H9 (cell line): ENCODE results near the gene CAMK2G. TPM values are rescaled to one million over a fixed set of nuclear protein-coding genes. Genes with fewer than 3 reads are reported as not detected.

Experiments used
- DNase-seq: peaks from one replicate; pipeline ENCODE4 v3.0.0-alpha.2; 2017
- H2AFZ ChIP-seq: one replicate; pipeline ENCODE4 v1.6.1; 2013; ENCODE audit warnings: mild to moderate bottlenecking, low read length, control low read depth, moderate library complexity
- H2AK5ac ChIP-seq: 2 replicates; pipeline ENCODE4 v1.6.1; 2013; ENCODE audit warnings: low read length, control low read depth, mixed read lengths; ENCODE audit not compliant: insufficient read length
- H2BK120ac ChIP-seq: one replicate; pipeline ENCODE4 v1.6.1; 2013; ENCODE audit warnings: low read depth, mild to moderate bottlenecking, low read length, control low read depth, inconsistent platforms; ENCODE audit not compliant: poor library complexity, severe bottlenecking
- H2BK12ac ChIP-seq: 2 replicates; pipeline ENCODE4 v1.6.1; 2013; ENCODE audit warnings: low read length, control low read depth, mixed read lengths, low read depth; ENCODE audit not compliant: insufficient read length
- H2BK15ac ChIP-seq: 2 replicates; pipeline ENCODE4 v1.6.1; 2013; ENCODE audit warnings: low read depth, low read length, control low read depth
- H2BK20ac ChIP-seq: one replicate; pipeline ENCODE4 v1.6.1; 2013; ENCODE audit warnings: low read depth, mild to moderate bottlenecking, low read length, control low read depth, inconsistent platforms; ENCODE audit not compliant: poor library complexity, severe bottlenecking
- H2BK5ac ChIP-seq: 2 replicates; pipeline ENCODE4 v1.6.1; 2013; ENCODE audit warnings: low read length, control low read depth, mixed read lengths; ENCODE audit not compliant: insufficient read length
- H3K14ac ChIP-seq: 2 replicates; pipeline ENCODE4 v1.6.1; 2013; ENCODE audit warnings: low read length, control low read depth; ENCODE audit not compliant: insufficient read depth
- H3K18ac ChIP-seq: 2 replicates; pipeline ENCODE4 v1.6.1; 2013; ENCODE audit warnings: low read depth, mild to moderate bottlenecking, mixed read lengths, low read length, control low read depth; ENCODE audit not compliant: insufficient read length
- H3K23ac ChIP-seq: 2 replicates; pipeline ENCODE4 v1.6.1; 2013; ENCODE audit warnings: low read length, control low read depth, mixed read lengths, low read depth; ENCODE audit not compliant: insufficient read length
- H3K23me2 ChIP-seq: 2 replicates; pipeline ENCODE4 v1.6.1; 2013; ENCODE audit warnings: low read depth, mild to moderate bottlenecking, mixed read lengths, low read length, control low read depth; ENCODE audit not compliant: insufficient read length, poor library complexity, severe bottlenecking
- H3K27ac ChIP-seq: 2 replicates; pipeline ENCODE4 v1.5.1; 2013; ENCODE audit warnings: low read length, control low read depth, mixed read lengths, low read depth; ENCODE audit not compliant: insufficient read length
- H3K27me3 ChIP-seq: 2 replicates; pipeline ENCODE4 v1.6.1; 2013; ENCODE audit warnings: low read length, control low read depth, inconsistent platforms; ENCODE audit not compliant: insufficient read depth
- H3K4ac ChIP-seq: 2 replicates; pipeline ENCODE4 v1.6.1; 2013; ENCODE audit warnings: low read depth, mild to moderate bottlenecking, control low read depth, inconsistent platforms, low read length, moderate library complexity
- H3K4me1 ChIP-seq: 2 replicates; pipeline ENCODE4 v1.6.1; 2013; ENCODE audit warnings: low read length, control low read depth, inconsistent platforms; ENCODE audit not compliant: insufficient read depth
- H3K4me2 ChIP-seq: 2 replicates; pipeline ENCODE4 v1.6.1; 2013; ENCODE audit warnings: low read length, control low read depth, mixed read lengths; ENCODE audit not compliant: insufficient read length, insufficient read depth
- H3K56ac ChIP-seq: 2 replicates; pipeline ENCODE4 v1.6.1; 2013; ENCODE audit warnings: low read depth, mild to moderate bottlenecking, mixed read lengths, low read length, control low read depth; ENCODE audit not compliant: insufficient read length
- H3K79me1 ChIP-seq: 2 replicates; pipeline ENCODE4 v1.6.1; 2013; ENCODE audit warnings: low read depth, mild to moderate bottlenecking, moderate library complexity, low read length, control low read depth, inconsistent platforms; ENCODE audit not compliant: insufficient read depth, poor library complexity, severe bottlenecking
- H3K79me2 ChIP-seq: 2 replicates; pipeline ENCODE4 v1.6.1; 2013; ENCODE audit warnings: low read length, control low read depth, inconsistent platforms; ENCODE audit not compliant: insufficient read depth
- H3K9ac ChIP-seq: 2 replicates; pipeline ENCODE4 v1.6.1; 2013; ENCODE audit warnings: low read length, control low read depth, mixed read lengths; ENCODE audit not compliant: insufficient read length; ENCODE audit errors: extremely low read depth
- H3K9me3 ChIP-seq: one replicate; pipeline ENCODE4 v1.6.1; 2013; ENCODE audit warnings: low read depth, low read length, inconsistent platforms; ENCODE audit not compliant: control insufficient read depth
- H3T11ph ChIP-seq: one replicate; pipeline ENCODE4 v1.6.1; 2013; ENCODE audit warnings: mild to moderate bottlenecking, low read length, control low read depth, inconsistent platforms
- H4K20me1 ChIP-seq: one replicate; pipeline ENCODE4 v1.6.1; 2013; ENCODE audit not compliant: control insufficient read depth, insufficient read length, insufficient read depth
- H4K5ac ChIP-seq: 2 replicates; pipeline ENCODE4 v1.6.1; 2013; ENCODE audit warnings: low read depth, mild to moderate bottlenecking, mixed read lengths, low read length, control low read depth; ENCODE audit not compliant: insufficient read length
- H4K8ac ChIP-seq: replicated peaks from 2 replicates; pipeline ENCODE4 v1.6.1; 2013; ENCODE audit warnings: low read length, control low read depth, mixed read lengths, low read depth; ENCODE audit not compliant: insufficient read length
- H4K91ac ChIP-seq: 2 replicates; pipeline ENCODE4 v1.6.1; 2013; ENCODE audit warnings: low read depth, mild to moderate bottlenecking, moderate library complexity, mixed read lengths, low read length, control low read depth; ENCODE audit not compliant: insufficient read length
- H3K27ac Mint-ChIP-seq, 3 experiments: 2 replicates in 2 of 3; 3 replicates in 1 of 3; pipeline ENCODE4 v1.8.0; 2020 to 2021; ENCODE audit warnings: mixed read lengths in 3 of 3, mild to moderate bottlenecking in 1 of 3, moderate library complexity in 1 of 3
- H3K27me3 Mint-ChIP-seq: 2 replicates; pipeline ENCODE4 v1.8.0; 2021; ENCODE audit warnings: low read depth, mild to moderate bottlenecking, moderate library complexity, mixed read lengths
- H3K36me3 Mint-ChIP-seq, 3 experiments: 2 replicates in 2 of 3; 3 replicates in 1 of 3; pipeline ENCODE4 v1.8.0; 2020 to 2021; ENCODE audit warnings: low read depth in 3 of 3, mixed read lengths in 3 of 3; ENCODE audit not compliant: insufficient read depth in 1 of 3
- H3K4me1 Mint-ChIP-seq, 2 experiments: 2 replicates each; pipeline ENCODE4 v1.8.0; 2020; ENCODE audit warnings: mixed read lengths in 2 of 2
- H3K4me3 Mint-ChIP-seq, 2 experiments: 2 replicates in 1 of 2; 3 replicates in 1 of 2; pipeline ENCODE4 v1.8.0; 2020 to 2021; ENCODE audit warnings: mild to moderate bottlenecking in 2 of 2, mixed read lengths in 2 of 2, moderate library complexity in 1 of 2
- H3K9me3 Mint-ChIP-seq, 2 experiments: 2 replicates in 1 of 2; 3 replicates in 1 of 2; pipeline ENCODE4 v1.8.0; 2020; ENCODE audit warnings: mild to moderate bottlenecking in 2 of 2, mixed read lengths in 2 of 2, moderate library complexity in 1 of 2
- CTCF ChIP-seq: fragments of 200-600 bp; sonication (generic); conservative IDR thresholded peaks from 3 replicates; pipeline ENCODE4 v1.8.0; 2021; ENCODE audit warnings: antibody characterized with exemption, mild to moderate bottlenecking
- WGBS: extraction: QIAGEN DNeasy Blood & Tissue Kit; methylation state at CpG from one replicate; pipeline ENCODE4 v1.1.7; 2013; ENCODE audit warnings: missing lambda C conversion rate, low lambda C conversion rate, mixed read lengths; ENCODE audit not compliant: insufficient read length; ENCODE audit errors: extremely low coverage; 5-methylcytosine and 5-hydroxymethylcytosine counted together
- total RNA-seq: library from RNA; stranded (reverse); gene quantifications from 2 replicates; pipeline ENCODE4 v1.2.1, GENCODE V29; 2021

The CAMK2G gene
- total RNA-seq, 1 experiment from 2014 or later = 31.8 TPM

GRCh38 chr10:73837072-73837471 lies 37.3 kb downstream of the CAMK2G start:
- Histone ChIP-seq H4K20me1 (no peaks in the 10 kb centered on the region), H3K23me2 (no peaks in the 10 kb centered on the region), H3K14ac (no peak overlapping the region), H2BK15ac (no peak overlapping the region), H2BK20ac (no peak overlapping the region), H3K79me2 (no peaks in the 10 kb centered on the region), H3K9me3 (no peaks in the 10 kb centered on the region), H3K4me1 (no peaks in the 10 kb centered on the region), H2BK5ac (no peak overlapping the region), H3K27me3 (no peaks in the 10 kb centered on the region), H2AFZ (no peak overlapping the region), H4K5ac (no peak overlapping the region), H3K4me2 (no peak overlapping the region), H3T11ph (no peak overlapping the region), H2AK5ac (no peak overlapping the region), H3K18ac (no peak overlapping the region), H4K91ac (no peak overlapping the region), H3K9ac (no peak overlapping the region), H3K27ac (no peak overlapping the region), H4K8ac (no peak overlapping the region), H3K79me1 (no peaks in the 10 kb centered on the region), H2BK120ac (no peak overlapping the region), H3K23ac (no peak overlapping the region), H3K56ac (no peak overlapping the region), H3K4ac (no peak overlapping the region), H2BK12ac (no peak overlapping the region)
- H3K4me1 Mint-ChIP-seq = peaks cover 0 to 15% of the 10 kb centered on the region in 2 experiments; a peak in 2 of 4 replicates
- H3K9me3 Mint-ChIP-seq = no peaks in the 10 kb centered on the region
- H3K27ac Mint-ChIP-seq = no peak overlapping the region
- no CpG with 5 or more reads among the region's 3 CpGs for WGBS
- no peak overlapping the region for H3K4me3 Mint-ChIP-seq
- no peak for DNase-seq
- H3K36me3 Mint-ChIP-seq = peaks cover 10 to 61% (median 30%) of the 10 kb centered on the region in 3 experiments
- H3K27me3 Mint-ChIP-seq = no peaks in the 10 kb centered on the region
- no peak for TF ChIP-seq CTCF
